ENCODE results near the gene CRLF1.

The CRLF1 gene

GRCh38 chr19:18650468-18651041 lies 44.0 kb upstream of the CRLF1 start:
- Histone ChIP-seq H4K20me1 (ENCODE audit: low read depth, low read length) (no peaks in the 10 kb centered on the region), H3K9me2 (replicated peaks; ENCODE audit: insufficient read depth, low read length) (no peaks in the 10 kb centered on the region), H3F3A (ENCODE audit: insufficient read depth) (no peaks in the 10 kb centered on the region), H3K79me2 (ENCODE audit: insufficient read depth, low read length) (no peaks in the 10 kb centered on the region), H3K9ac (ENCODE audit: low read length) (no peak overlapping the region), H3K36me3 (ENCODE audit: low read length) (no peaks in the 10 kb centered on the region), H3K27ac (ENCODE audit: low read depth, low read length) (no peak overlapping the region), H3K4me2 (ENCODE audit: low read depth, low read length, poor library complexity, severe bottlenecking) (no peak overlapping the region), H3K9me3 (ENCODE audit: insufficient read depth, low read length) (no peaks in the 10 kb centered on the region), H2AFZ (ENCODE audit: low read depth, low read length, severe bottlenecking) (no peak overlapping the region), H3K4me3 (ENCODE audit: insufficient read depth, low read length, poor library complexity, severe bottlenecking) (no peak overlapping the region), H3K27me3 (ENCODE audit: low read length) (no peaks in the 10 kb centered on the region; the same call in 1 of the 2 replicates)
- TF ChIP-seq EZH2phosphoT487 (conservative IDR thresholded peaks at IDR 0.05; ENCODE audit: low read length) (no peak), CTCF (IDR thresholded peaks at IDR 0.05; ENCODE audit: insufficient read depth, low read length, poor library complexity, severe bottlenecking) (no peak)

GRCh38 chr19:18650021-18650390 lies 43.4 kb upstream of the CRLF1 start:
- no peaks in the 10 kb centered on the region for H3K79me2 ChIP-seq (ENCODE audit: insufficient read depth, low read length)
- H3K9me3 ChIP-seq (ENCODE audit: insufficient read depth, low read length), result no peaks in the 10 kb centered on the region
- H3F3A ChIP-seq (ENCODE audit: insufficient read depth), result no peaks in the 10 kb centered on the region
- TF ChIP-seq EZH2phosphoT487 (conservative IDR thresholded peaks at IDR 0.05; ENCODE audit: low read length) (no peak), CTCF (IDR thresholded peaks at IDR 0.05; ENCODE audit: insufficient read depth, low read length, poor library complexity, severe bottlenecking) (no peak)
- H3K4me2 ChIP-seq (ENCODE audit: low read depth, low read length, poor library complexity, severe bottlenecking), result no peak overlapping the region
- H3K36me3 ChIP-seq (ENCODE audit: low read length), result no peaks in the 10 kb centered on the region
- no peak overlapping the region for H3K4me3 ChIP-seq (ENCODE audit: insufficient read depth, low read length, poor library complexity, severe bottlenecking)
- H4K20me1 ChIP-seq (ENCODE audit: low read depth, low read length), result no peaks in the 10 kb centered on the region
- H3K27me3 ChIP-seq (ENCODE audit: low read length), result no peaks in the 10 kb centered on the region; the same call in 1 of the 2 replicates
- H2AFZ ChIP-seq (ENCODE audit: low read depth, low read length, severe bottlenecking), result no peak overlapping the region
- H3K9me2 ChIP-seq (replicated peaks; ENCODE audit: insufficient read depth, low read length), result no peaks in the 10 kb centered on the region
- H3K9ac ChIP-seq (ENCODE audit: low read length), result no peak overlapping the region
- H3K27ac ChIP-seq (ENCODE audit: low read depth, low read length), result no peak overlapping the region

- TF ChIP-seq EZH2phosphoT487 (conservative IDR thresholded peaks at IDR 0.05; ENCODE audit: low read length) (no peak), CTCF (IDR thresholded peaks at IDR 0.05; ENCODE audit: insufficient read depth, low read length, poor library complexity, severe bottlenecking) (no peak)
- Histone ChIP-seq H3K9ac (ENCODE audit: low read length) (no peak overlapping the region), H3K4me2 (ENCODE audit: low read depth, low read length, poor library complexity, severe bottlenecking) (no peak overlapping the region)
Observed at GRCh38 chr19:18649371-18650020, 42.9 kb upstream of the CRLF1 start.

More at GRCh38 chr19:18649371-18650020, 42.9 kb upstream of the CRLF1 start:
- H3K27me3 ChIP-seq (ENCODE audit: low read length), result no peaks in the 10 kb centered on the region; the same call in 1 of the 2 replicates
- H4K20me1 ChIP-seq (ENCODE audit: low read depth, low read length), result no peaks in the 10 kb centered on the region
- H2AFZ ChIP-seq (ENCODE audit: low read depth, low read length, severe bottlenecking), result no peak overlapping the region
- H3F3A ChIP-seq (ENCODE audit: insufficient read depth), result no peaks in the 10 kb centered on the region
- no peak overlapping the region for H3K4me3 ChIP-seq (ENCODE audit: insufficient read depth, low read length, poor library complexity, severe bottlenecking)
- H3K27ac ChIP-seq (ENCODE audit: low read depth, low read length), result no peak overlapping the region
- no peaks in the 10 kb centered on the region for H3K79me2 ChIP-seq (ENCODE audit: insufficient read depth, low read length)
- H3K9me3 ChIP-seq (ENCODE audit: insufficient read depth, low read length), result no peaks in the 10 kb centered on the region
- no peaks in the 10 kb centered on the region for H3K36me3 ChIP-seq (ENCODE audit: low read length)
- H3K9me2 ChIP-seq (replicated peaks; ENCODE audit: insufficient read depth, low read length), result no peaks in the 10 kb centered on the region
